T follicular helper cell (primary cell): Measurements from ENCODE around the gene SMPDL3A.

Experiments used
- DNase-seq: peaks from one replicate; pipeline ENCODE4 v3.0.0-alpha.2; 2020; ENCODE audit warnings: low read depth

Gene SMPDL3A

DNA sequence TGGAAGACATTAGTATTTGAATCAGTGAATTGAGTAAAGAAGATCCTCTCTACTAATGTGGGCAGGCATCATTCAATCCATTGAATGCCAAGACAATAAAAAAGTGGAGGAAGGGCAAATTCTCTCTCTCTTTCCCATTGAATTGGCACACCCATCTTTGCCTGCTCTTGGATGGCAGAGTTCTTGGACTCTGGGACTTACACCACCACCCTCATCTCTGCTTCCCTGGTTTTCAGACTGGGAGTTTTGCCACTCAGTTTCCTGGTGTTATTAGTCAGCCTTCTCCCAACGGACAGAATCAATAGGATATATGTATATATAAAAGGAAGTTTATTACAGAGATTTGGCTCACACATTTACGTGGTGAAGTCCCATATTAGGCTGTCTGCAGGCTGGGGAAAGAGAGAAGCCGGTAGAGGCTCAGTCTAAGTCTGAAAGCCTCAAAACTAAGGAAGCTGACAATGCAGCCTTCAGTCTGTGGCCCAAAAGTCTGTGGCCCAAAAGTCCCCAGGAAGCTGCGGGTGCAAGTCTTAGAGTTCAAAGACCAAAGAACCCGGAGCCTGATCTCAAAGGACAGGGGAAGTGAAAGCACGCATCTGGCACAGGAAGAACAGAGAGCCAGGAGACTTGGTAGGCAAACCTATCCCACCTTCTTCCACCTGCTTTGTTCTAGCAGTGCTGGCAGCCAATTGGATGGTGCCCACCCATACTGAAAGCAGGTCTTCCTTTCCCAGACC is 64.4 kb downstream of the SMPDL3A start:
- no peak for DNase-seq
